ENCODE data around the gene MREG. TPM values are rescaled to one million over a fixed set of nuclear protein-coding genes. Genes with fewer than 3 reads are reported as not detected.

MREG gene
- total RNA-seq, 4 donors from 2014 or later = 0.36 to 0.40 TPM; not detected in 2

- intact Hi-C loops (cut with DNase I; ENCODE audit: low total_unique reads) = loop anchor here (1.0 to 10.0 kb wide), 2 partner anchors 632 to 1681 kb away; no protein-coding TSS in a partner anchor
- Histone ChIP-seq H3K36me3 (no peaks in the 10 kb centered on the region), H3K4me1 (no peaks in the 10 kb centered on the region), H3K9me3 (no peaks in the 10 kb centered on the region), H3K4me3 (no peak overlapping the region), H3K27me3 (no peaks in the 10 kb centered on the region), H3K27ac (no peak overlapping the region)
- in situ Hi-C loops (cut with MboI; ENCODE audit: low sequenced_read_pairs in 4 of 4) = loop anchor here (25.0 kb wide), 1 partner anchor 628 kb away; no protein-coding TSS in a partner anchor
- DNase-seq (peak in 1 of 2 donors; percentile 37), ATAC-seq (peak in 1 of 2 donors; percentile 66)
- TF ChIP-seq, protein P1, sequence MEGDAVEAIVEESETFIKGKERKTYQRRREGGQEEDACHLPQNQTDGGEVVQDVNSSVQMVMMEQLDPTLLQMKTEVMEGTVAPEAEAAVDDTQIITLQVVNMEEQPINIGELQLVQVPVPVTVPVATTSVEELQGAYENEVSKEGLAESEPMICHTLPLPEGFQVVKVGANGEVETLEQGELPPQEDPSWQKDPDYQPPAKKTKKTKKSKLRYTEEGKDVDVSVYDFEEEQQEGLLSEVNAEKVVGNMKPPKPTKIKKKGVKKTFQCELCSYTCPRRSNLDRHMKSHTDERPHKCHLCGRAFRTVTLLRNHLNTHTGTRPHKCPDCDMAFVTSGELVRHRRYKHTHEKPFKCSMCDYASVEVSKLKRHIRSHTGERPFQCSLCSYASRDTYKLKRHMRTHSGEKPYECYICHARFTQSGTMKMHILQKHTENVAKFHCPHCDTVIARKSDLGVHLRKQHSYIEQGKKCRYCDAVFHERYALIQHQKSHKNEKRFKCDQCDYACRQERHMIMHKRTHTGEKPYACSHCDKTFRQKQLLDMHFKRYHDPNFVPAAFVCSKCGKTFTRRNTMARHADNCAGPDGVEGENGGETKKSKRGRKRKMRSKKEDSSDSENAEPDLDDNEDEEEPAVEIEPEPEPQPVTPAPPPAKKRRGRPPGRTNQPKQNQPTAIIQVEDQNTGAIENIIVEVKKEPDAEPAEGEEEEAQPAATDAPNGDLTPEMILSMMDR (IDR thresholded peaks at IDR 0.05 in 4 of 5, conservative IDR thresholded peaks at IDR 0.05 in 1 of 5) = peak; percentile 49 to 88 (median 67)
- no peak for TF ChIP-seq POLR2A (IDR thresholded peaks at IDR 0.05)
Observed at GRCh38 chr2:216034065-216034464, 20.7 kb upstream of the MREG start.

GRCh38 chr2:216033403-216033802 lies 20.1 kb upstream of the MREG start:
- ATAC-seq (no peak), DNase-seq (no peak)
- Histone ChIP-seq H3K4me1 (no peaks in the 10 kb centered on the region), H3K27ac (no peak overlapping the region), H3K9me3 (no peaks in the 10 kb centered on the region), H3K4me3 (no peak overlapping the region), H3K27me3 (no peaks in the 10 kb centered on the region), H3K36me3 (no peaks in the 10 kb centered on the region)
- in situ Hi-C loops (cut with MboI; ENCODE audit: low sequenced_read_pairs in 4 of 4) = loop anchor here (25.0 kb wide), 1 partner anchor 629 kb away; no protein-coding TSS in a partner anchor
- intact Hi-C loops (cut with DNase I; ENCODE audit: low total_unique reads) = loop anchor here (10.0 kb wide), 1 partner anchor 1681 kb away; no protein-coding TSS in a partner anchor
- TF ChIP-seq, protein P1 (IDR thresholded peaks at IDR 0.05 in 4 of 5, conservative IDR thresholded peaks at IDR 0.05 in 1 of 5) = no peak
- no peak for TF ChIP-seq POLR2A (IDR thresholded peaks at IDR 0.05)

DNA sequence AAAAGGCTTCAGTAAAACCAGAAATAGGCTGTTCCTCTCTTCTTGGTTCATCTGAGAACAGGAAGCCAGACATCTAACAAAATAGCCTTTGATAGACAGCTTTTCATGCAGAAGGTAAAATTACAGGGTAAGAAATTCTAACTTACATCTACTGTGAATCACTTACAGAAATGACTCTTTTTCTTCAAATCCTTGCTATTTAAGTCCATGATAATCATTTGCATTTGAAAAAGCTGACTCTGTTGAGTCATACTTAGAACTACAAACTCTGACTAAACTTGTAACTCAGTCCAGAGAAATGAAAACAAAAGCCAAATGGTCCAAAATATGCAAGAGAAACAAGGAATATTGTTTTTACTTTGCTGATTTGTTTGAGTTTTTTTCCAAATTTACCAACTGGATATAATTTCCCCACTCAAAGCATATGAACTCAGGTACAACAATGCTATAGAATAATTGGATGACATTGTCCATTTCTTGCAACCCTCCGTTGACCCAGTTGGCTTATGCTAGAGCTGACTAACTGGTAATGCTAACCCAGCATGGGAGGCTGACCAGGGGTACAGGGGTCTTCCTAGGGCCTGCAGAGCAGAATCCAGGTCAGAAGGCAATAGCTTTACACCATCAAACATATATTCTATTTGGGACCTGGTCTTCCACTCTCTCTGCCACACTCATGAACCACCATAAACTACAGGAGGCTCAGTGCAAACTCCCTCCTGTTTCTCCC lies 18.8 kb upstream of the MREG start:
- H3K4me1 ChIP-seq = no peaks in the 10 kb centered on the region
- H3K9me3 ChIP-seq = no peaks in the 10 kb centered on the region
- H3K27ac ChIP-seq = no peak overlapping the region
- intact Hi-C loops (cut with DNase I; ENCODE audit: low total_unique reads) = loop anchor here (10.0 kb wide), 1 partner anchor 1683 kb away; no protein-coding TSS in a partner anchor
- in situ Hi-C loops (cut with MboI; ENCODE audit: low sequenced_read_pairs in 4 of 4) = loop anchor here (25.0 kb wide), 1 partner anchor 630 kb away; no protein-coding TSS in a partner anchor
- no peak for ATAC-seq
- no peak overlapping the region for H3K4me3 ChIP-seq
- no peaks in the 10 kb centered on the region for H3K36me3 ChIP-seq
- no peaks in the 10 kb centered on the region for H3K27me3 ChIP-seq
- TF ChIP-seq, protein P1 (IDR thresholded peaks at IDR 0.05 in 4 of 5, conservative IDR thresholded peaks at IDR 0.05 in 1 of 5) = no peak
- TF ChIP-seq POLR2A (IDR thresholded peaks at IDR 0.05) = no peak
- DNase-seq = no peak

GRCh38 chr2:216030216-216030615 lies 16.9 kb upstream of the MREG start:
- DNase-seq (no peak), ATAC-seq (no peak)
- Histone ChIP-seq H3K4me1 (no peaks in the 10 kb centered on the region), H3K9me3 (no peaks in the 10 kb centered on the region), H3K4me3 (no peak overlapping the region), H3K36me3 (no peaks in the 10 kb centered on the region), H3K27ac (no peak overlapping the region), H3K27me3 (no peaks in the 10 kb centered on the region)
- intact Hi-C loops (cut with DNase I; ENCODE audit: low total_unique reads) (loop anchor here (10.0 kb wide), 1 partner anchor 1685 kb away; no protein-coding TSS in a partner anchor), in situ Hi-C loops (cut with MboI; ENCODE audit: low sequenced_read_pairs in 4 of 4) (loop anchor here (25.0 kb wide), 1 partner anchor 632 kb away; no protein-coding TSS in a partner anchor)
- TF ChIP-seq, protein P1 (IDR thresholded peaks at IDR 0.05 in 4 of 5, conservative IDR thresholded peaks at IDR 0.05 in 1 of 5) = no peak
- TF ChIP-seq POLR2A (IDR thresholded peaks at IDR 0.05) = no peak
